OCI-LY1 (cell line): ENCODE results near the gene MEOX2.

Experiments
- H2AFZ ChIP-seq: fragments of 200-600 bp; sonication (generic), shearing (Covaris generic); 2 replicates; pipeline ENCODE4 v1.6.0; 2014; ENCODE audit warnings: antibody characterized with exemption, mild to moderate bottlenecking, low read length
- H3F3A ChIP-seq: fragments of 200-600 bp; sonication (generic), shearing (Covaris generic); 2 replicates; pipeline ENCODE4 v1.6.0; 2014; ENCODE audit warnings: mild to moderate bottlenecking, antibody characterized with exemption, low read length, moderate library complexity; ENCODE audit not compliant: insufficient read depth
- H3K27ac ChIP-seq: fragments of 200-600 bp; sonication (generic); 2 replicates; pipeline ENCODE4 v1.5.1; 2014; ENCODE audit warnings: low read length, mixed run types, mild to moderate bottlenecking, low read depth; ENCODE audit not compliant: poor library complexity, severe bottlenecking
- H3K27me3 ChIP-seq: fragments of 200-600 bp; sonication (generic); 2 replicates; pipeline ENCODE4 v1.6.0; 2014; ENCODE audit warnings: antibody characterized with exemption, mild to moderate bottlenecking, low read length, moderate library complexity; ENCODE audit not compliant: insufficient read depth
- H3K36me3 ChIP-seq: fragments of 200-600 bp; sonication (generic); 2 replicates; pipeline ENCODE4 v1.6.1; 2014; ENCODE audit warnings: mild to moderate bottlenecking, antibody characterized with exemption, low read length, moderate library complexity, mixed read lengths; ENCODE audit not compliant: insufficient read depth
- H3K4me1 ChIP-seq: fragments of 200-600 bp; sonication (generic); 2 replicates; pipeline ENCODE4 v1.5.1; 2014; ENCODE audit warnings: mild to moderate bottlenecking, low read length, moderate library complexity; ENCODE audit not compliant: insufficient read depth, severe bottlenecking
- H3K4me2 ChIP-seq: fragments of 200-600 bp; sonication (generic), shearing (Covaris generic); 2 replicates; pipeline ENCODE4 v1.6.1; 2014; ENCODE audit warnings: low read length
- H3K4me3 ChIP-seq: fragments of 200-600 bp; sonication (generic); 2 replicates; pipeline ENCODE4 v1.5.1; 2014; ENCODE audit warnings: low read length, low read depth, mild to moderate bottlenecking, mixed read lengths; ENCODE audit not compliant: poor library complexity, severe bottlenecking
- H3K79me2 ChIP-seq: fragments of 200-600 bp; shearing (Covaris generic); 2 replicates; pipeline ENCODE4 v1.6.1; 2016; ENCODE audit warnings: mixed run types, low read length, mixed read lengths; ENCODE audit not compliant: insufficient read depth
- H3K9ac ChIP-seq: fragments of 200-600 bp; sonication (generic), shearing (Covaris generic); 2 replicates; pipeline ENCODE4 v1.6.1; 2014; ENCODE audit warnings: mild to moderate bottlenecking, low read length, mixed read lengths
- H3K9me2 ChIP-seq: fragments of 200-600 bp; sonication (generic), shearing (Covaris generic); 2 replicates; pipeline ENCODE4 v1.6.1; 2014; ENCODE audit warnings: low read depth, mild to moderate bottlenecking, low read length, mixed read lengths
- H3K9me3 ChIP-seq: fragments of 200-600 bp; shearing (Covaris generic); 2 replicates; pipeline ENCODE4 v1.6.1; 2014; ENCODE audit warnings: low read length, mixed read lengths
- H4K20me1 ChIP-seq: fragments of 200-600 bp; sonication (generic), shearing (Covaris generic); 2 replicates; pipeline ENCODE4 v1.6.0; 2016; ENCODE audit warnings: mild to moderate bottlenecking, low read length; ENCODE audit not compliant: insufficient read depth
- CTCF ChIP-seq: fragments of 200-600 bp; sonication (generic), shearing (Covaris generic); IDR thresholded peaks from 2 replicates; pipeline ENCODE4 v1.5.1; 2017; ENCODE audit warnings: mild to moderate bottlenecking, antibody characterized with exemption, low read length, moderate library complexity, mixed read lengths
- EZH2 ChIP-seq: fragments of 200-600 bp; sonication (generic), shearing (Covaris generic); IDR thresholded peaks from 2 replicates; pipeline ENCODE4 v1.8.0; 2017; ENCODE audit warnings: borderline replicate concordance, mixed run types, mild to moderate bottlenecking, antibody characterized with exemption, low read length, moderate library complexity, mixed read lengths

The MEOX2 gene

GRCh38 chr7:15561835-15562234 is 124.6 kb downstream of the MEOX2 start, which contains the start of gene AGMO:
Gene AGMO (minus strand): TSS chr7:15562015.
- no peaks in the 10 kb centered on the region for H3K36me3 ChIP-seq
- TF ChIP-seq EZH2 = no peak
- no peak for TF ChIP-seq CTCF
- H3K9me2 ChIP-seq = no peaks in the 10 kb centered on the region; the same call in 1 of the 2 replicates
- no peaks in the 10 kb centered on the region for H3K27me3 ChIP-seq
- no peaks in the 10 kb centered on the region for H3K4me1 ChIP-seq
- H3K27ac ChIP-seq = no peak within 1 kb of the TSS
- no peak within 1 kb of the TSS for H3K4me2 ChIP-seq
- H3K4me3 ChIP-seq = no peak within 1 kb of the TSS
- H3F3A ChIP-seq = no peaks in the 10 kb centered on the region
- no peaks in the 10 kb centered on the region for H3K9me3 ChIP-seq
- no peak within 1 kb of the TSS for H3K9ac ChIP-seq
- no peaks in the 10 kb centered on the region for H4K20me1 ChIP-seq
- no peaks in the 10 kb centered on the region for H3K79me2 ChIP-seq
- H2AFZ ChIP-seq = no peak within 1 kb of the TSS
